T-helper 17 cell (primary cell): ENCODE data around the gene LSS. TPM values are rescaled to one million over a fixed set of nuclear protein-coding genes. Genes with fewer than 3 reads are reported as not detected.
"Not testable (repeated sequence)": the region's sequence is repeated elsewhere in the genome, so short reads cannot be mapped to it uniquely, and the experiment has no call there.

ENCODE experiments used
- ATAC-seq: fragments of 150-1000 bp; cut with Tn5 transposase; 2 replicates; pipeline ENCODE4 v1.10.0; 2021; ENCODE audit warnings: mild to moderate bottlenecking, moderate library complexity
- DNase-seq, 3 donors: peaks; one replicate each; pipeline versions ENCODE4 v3.0.0 to v3.0.0-alpha.2; 2020 to 2021
- H3K9me3 ChIP-seq: one replicate; pipeline ENCODE4 v1.7.0; 2013; ENCODE audit warnings: low read length, mild to moderate bottlenecking; ENCODE audit not compliant: control insufficient read depth, poor library complexity, severe bottlenecking
- H3K27ac Mint-ChIP-seq: one replicate; pipeline ENCODE4 v1.8.0; 2022; ENCODE audit warnings: mild to moderate bottlenecking, moderate library complexity, mixed read lengths
- H3K27me3 Mint-ChIP-seq: one replicate; pipeline ENCODE4 v1.8.0; 2022; ENCODE audit warnings: mixed read lengths
- H3K36me3 Mint-ChIP-seq: one replicate; pipeline ENCODE4 v1.8.0; 2022; ENCODE audit warnings: low read depth, mixed read lengths
- H3K4me1 Mint-ChIP-seq: one replicate; pipeline ENCODE4 v1.8.0; 2022; ENCODE audit warnings: mild to moderate bottlenecking, mixed read lengths
- H3K4me3 Mint-ChIP-seq: one replicate; pipeline ENCODE4 v1.8.0; 2022; ENCODE audit warnings: mild to moderate bottlenecking, moderate library complexity, mixed read lengths
- total RNA-seq, 4 donors: library from RNA in 2 of 4; stranded (reverse) in 2 of 4; gene quantifications; one replicate each; pipeline ENCODE4 v1.2.3 and lab custom pipeline; 2022 to 2026

Gene LSS
- total RNA-seq, 2 donors from 2014 or later: 31.1 to 36.8 TPM

DNA sequence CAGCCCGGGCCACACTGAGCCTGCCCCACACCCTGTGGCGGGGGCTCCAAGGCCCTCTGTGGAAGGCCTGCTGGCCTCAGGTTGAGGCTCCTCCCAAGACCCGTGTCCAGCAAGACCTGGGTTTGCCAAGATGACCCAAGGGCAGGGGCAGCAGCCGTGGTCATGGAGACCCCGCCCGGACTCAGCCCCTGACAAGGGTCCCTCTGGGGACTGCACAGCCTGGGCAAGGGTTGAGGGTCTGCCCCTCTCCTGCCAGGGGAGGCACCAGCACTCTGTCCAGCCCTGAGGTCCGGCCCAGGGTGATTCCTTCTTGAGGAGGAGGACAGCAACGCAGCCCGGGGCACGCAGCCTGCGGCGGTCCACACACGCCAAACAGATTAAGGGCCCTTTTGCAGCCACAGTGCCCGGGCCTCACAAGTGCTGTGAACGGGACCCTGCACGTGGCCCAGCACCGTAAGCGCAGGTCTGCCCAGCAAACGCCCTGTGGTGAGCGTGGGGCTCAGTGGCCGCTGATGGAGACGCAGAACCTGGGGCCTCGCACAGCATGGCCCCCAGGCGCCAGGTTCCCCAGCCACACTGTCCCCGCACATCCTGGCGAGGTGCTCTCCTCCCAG is 47.7 kb downstream of the LSS start:
- Mint-ChIP-seq H3K4me1 (no peaks in the 10 kb centered on the region), H3K27ac (no peak overlapping the region), H3K36me3 (no peaks in the 10 kb centered on the region), H3K27me3 (no peaks in the 10 kb centered on the region), H3K4me3 (no peak overlapping the region)
- ATAC-seq (no peak), DNase-seq (no peak)
- H3K9me3 ChIP-seq: no peaks in the 10 kb centered on the region

DNA sequence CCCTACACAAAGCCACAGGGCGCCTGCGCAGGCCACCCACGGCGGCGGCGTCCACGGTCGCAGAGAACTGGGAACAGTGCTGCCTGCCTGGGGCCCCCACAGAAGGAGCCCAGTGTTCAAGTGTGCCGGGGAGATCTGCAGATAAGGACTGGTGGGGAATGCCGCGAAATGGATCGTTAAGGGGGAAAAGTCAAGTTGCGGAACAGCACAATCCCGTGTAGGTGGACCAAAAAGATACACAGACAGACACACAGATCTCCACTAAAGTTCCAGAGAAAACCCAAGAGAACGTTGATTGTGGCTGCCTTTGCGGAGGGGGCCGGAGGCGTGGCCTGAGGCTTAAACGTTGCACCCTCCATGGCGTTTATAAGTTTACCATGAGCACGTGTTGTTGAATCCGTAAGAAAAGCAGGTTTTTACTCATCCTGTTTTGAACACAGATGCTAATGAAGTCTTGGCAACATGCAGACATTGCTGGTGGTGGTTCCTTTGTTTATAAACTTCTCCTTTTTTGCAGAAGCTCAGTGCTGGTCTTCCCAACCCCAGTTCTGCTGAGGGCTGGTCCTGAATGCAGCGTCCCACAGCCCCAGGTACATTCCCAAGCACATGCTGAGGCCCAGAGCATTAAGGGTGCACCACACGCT is 48.4 kb downstream of the LSS start:
- H3K4me3 Mint-ChIP-seq: no peak overlapping the region
- no peak for DNase-seq
- no peaks in the 10 kb centered on the region for H3K9me3 ChIP-seq
- no peaks in the 10 kb centered on the region for H3K4me1 Mint-ChIP-seq
- H3K36me3 Mint-ChIP-seq: no peaks in the 10 kb centered on the region
- no peak overlapping the region for H3K27ac Mint-ChIP-seq
- no peak for ATAC-seq
- H3K27me3 Mint-ChIP-seq: no peaks in the 10 kb centered on the region

GRCh38 chr21:46179708-46180078 is 48.9 kb downstream of the LSS start:
- no peak for ATAC-seq
- H3K27ac Mint-ChIP-seq: no peak overlapping the region
- no peaks in the 10 kb centered on the region for H3K4me1 Mint-ChIP-seq
- no peak for DNase-seq
- no peaks in the 10 kb centered on the region for H3K36me3 Mint-ChIP-seq
- no peaks in the 10 kb centered on the region for H3K27me3 Mint-ChIP-seq
- no peak overlapping the region for H3K4me3 Mint-ChIP-seq
- H3K9me3 ChIP-seq: no peaks in the 10 kb centered on the region

GRCh38 chr21:46178961-46179360 is 49.6 kb downstream of the LSS start:
- no peaks in the 10 kb centered on the region for H3K27me3 Mint-ChIP-seq
- no peak overlapping the region for H3K27ac Mint-ChIP-seq
- no peak overlapping the region for H3K4me3 Mint-ChIP-seq
- DNase-seq: no peak
- ATAC-seq: no peak
- H3K4me1 Mint-ChIP-seq: no peaks in the 10 kb centered on the region
- H3K9me3 ChIP-seq: no peaks in the 10 kb centered on the region
- H3K36me3 Mint-ChIP-seq: no peaks in the 10 kb centered on the region

DNA sequence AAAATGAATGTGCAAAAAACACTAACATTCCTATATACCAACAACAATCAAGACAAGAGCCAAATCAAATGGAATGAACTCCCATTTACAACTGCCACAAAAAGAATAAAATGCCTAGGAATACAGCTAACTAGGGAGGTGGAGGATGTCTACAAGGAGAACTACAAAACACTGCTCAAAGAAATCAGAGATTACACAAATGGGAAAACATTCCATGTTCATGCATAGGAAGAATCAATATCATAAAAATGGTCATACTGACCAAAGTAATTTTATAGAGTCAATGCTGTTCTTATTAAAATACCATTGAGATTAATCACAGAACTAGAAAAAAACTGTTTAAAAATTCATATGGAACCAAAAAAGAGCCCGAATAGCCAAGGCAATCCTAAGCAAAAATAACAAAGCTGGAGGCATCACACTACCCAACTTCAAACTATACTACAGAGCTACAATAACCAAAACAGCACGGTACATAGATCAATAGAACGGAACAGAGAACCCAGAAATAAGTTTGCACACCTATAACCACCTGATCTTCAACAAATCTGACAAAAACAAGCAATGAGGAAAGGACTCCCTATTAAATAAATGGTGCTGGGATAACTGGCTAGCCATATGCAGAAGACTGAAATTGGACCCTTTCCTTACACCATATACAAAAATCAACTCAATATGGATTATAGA is 52.0 kb downstream of the LSS start:
- not testable (repeated sequence) for H3K27ac Mint-ChIP-seq, H3K36me3 Mint-ChIP-seq, ATAC-seq, H3K9me3 ChIP-seq, H3K27me3 Mint-ChIP-seq, H3K4me3 Mint-ChIP-seq, H3K4me1 Mint-ChIP-seq, DNase-seq

GRCh38 chr21:46173573-46173972 is 55.0 kb downstream of the LSS start:
- no peak for ATAC-seq

DNA sequence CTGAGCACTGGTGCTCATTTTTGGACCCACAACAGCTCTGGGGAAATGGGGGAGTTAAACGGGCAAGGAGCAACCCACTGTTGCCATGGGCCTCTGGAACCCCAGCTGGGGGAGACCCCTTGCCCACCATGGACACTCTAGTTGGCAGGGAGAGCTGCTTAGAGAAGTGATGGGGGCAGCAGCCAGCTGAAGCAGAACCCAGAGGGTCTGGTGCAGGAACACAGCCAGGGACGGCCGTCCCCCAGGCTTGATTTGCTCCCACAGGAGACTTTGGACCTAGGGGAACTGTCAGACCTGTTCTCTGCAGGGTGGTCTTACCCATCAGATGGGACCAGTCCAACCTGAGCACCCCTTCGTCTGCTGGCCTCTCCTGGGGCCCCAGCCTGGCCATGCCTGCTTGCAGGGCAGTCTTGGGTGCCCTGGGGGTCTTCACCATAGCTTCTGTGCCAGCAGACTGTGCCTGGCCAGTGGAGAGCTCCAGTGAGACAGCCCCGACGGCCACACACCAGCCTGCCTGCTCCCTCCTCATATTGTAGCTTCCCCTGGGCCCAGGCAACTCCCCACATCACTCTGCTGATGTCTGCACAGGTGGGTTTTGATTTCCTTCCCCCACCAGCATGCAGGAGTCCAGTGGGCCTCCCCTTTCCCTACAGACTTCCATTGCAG is 55.6 kb downstream of the LSS start:
- DNase-seq (no peak), ATAC-seq (no peak)
- Mint-ChIP-seq H3K4me3 (no peak overlapping the region), H3K27me3 (no peaks in the 10 kb centered on the region), H3K36me3 (peaks cover 3% of the 10 kb centered on the region), H3K27ac (no peak overlapping the region), H3K4me1 (no peaks in the 10 kb centered on the region)
- no peaks in the 10 kb centered on the region for H3K9me3 ChIP-seq

More at GRCh38 chr21:46173573-46173972, 55.0 kb downstream of the LSS start:
- H3K4me1 Mint-ChIP-seq: no peaks in the 10 kb centered on the region
- no peak overlapping the region for H3K4me3 Mint-ChIP-seq
- H3K27ac Mint-ChIP-seq: no peak overlapping the region
- H3K27me3 Mint-ChIP-seq: no peaks in the 10 kb centered on the region
- DNase-seq: no peak
- H3K36me3 Mint-ChIP-seq: peaks cover 3% of the 10 kb centered on the region
- H3K9me3 ChIP-seq: no peaks in the 10 kb centered on the region

GRCh38 chr21:46171996-46172862 is 56.3 kb downstream of the LSS start:
- Mint-ChIP-seq H3K27me3 (no peaks in the 10 kb centered on the region), H3K4me3 (no peak overlapping the region), H3K4me1 (no peaks in the 10 kb centered on the region), H3K36me3 (peaks cover 3% of the 10 kb centered on the region), H3K27ac (no peak overlapping the region)
- ATAC-seq: no peak
- no peak for DNase-seq
- no peaks in the 10 kb centered on the region for H3K9me3 ChIP-seq

DNA sequence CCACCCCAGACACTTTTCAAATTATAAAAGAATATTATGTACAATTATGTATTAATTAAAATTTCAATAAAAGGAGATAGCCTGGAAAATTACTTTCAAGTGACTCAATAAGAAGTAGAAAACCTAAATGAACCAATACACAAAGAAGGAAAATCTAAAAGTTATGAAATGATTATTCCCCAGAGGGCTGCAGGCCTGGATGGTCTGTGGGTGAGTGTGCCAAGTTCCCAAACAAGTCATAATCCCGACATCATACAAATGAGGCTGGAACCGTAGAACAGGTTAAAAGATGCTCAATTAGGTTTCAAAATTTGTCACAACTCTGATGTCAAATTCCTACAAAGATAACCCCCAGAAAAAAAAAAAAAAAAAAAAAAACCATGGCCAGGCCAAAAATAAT is 57.0 kb downstream of the LSS start:
- no peak overlapping the region for H3K4me3 Mint-ChIP-seq
- peaks cover 3% of the 10 kb centered on the region for H3K36me3 Mint-ChIP-seq
- no peaks in the 10 kb centered on the region for H3K4me1 Mint-ChIP-seq
- H3K27ac Mint-ChIP-seq: no peak overlapping the region
- no peak for DNase-seq
- H3K9me3 ChIP-seq: no peaks in the 10 kb centered on the region
- no peaks in the 10 kb centered on the region for H3K27me3 Mint-ChIP-seq
- ATAC-seq: no peak

DNA sequence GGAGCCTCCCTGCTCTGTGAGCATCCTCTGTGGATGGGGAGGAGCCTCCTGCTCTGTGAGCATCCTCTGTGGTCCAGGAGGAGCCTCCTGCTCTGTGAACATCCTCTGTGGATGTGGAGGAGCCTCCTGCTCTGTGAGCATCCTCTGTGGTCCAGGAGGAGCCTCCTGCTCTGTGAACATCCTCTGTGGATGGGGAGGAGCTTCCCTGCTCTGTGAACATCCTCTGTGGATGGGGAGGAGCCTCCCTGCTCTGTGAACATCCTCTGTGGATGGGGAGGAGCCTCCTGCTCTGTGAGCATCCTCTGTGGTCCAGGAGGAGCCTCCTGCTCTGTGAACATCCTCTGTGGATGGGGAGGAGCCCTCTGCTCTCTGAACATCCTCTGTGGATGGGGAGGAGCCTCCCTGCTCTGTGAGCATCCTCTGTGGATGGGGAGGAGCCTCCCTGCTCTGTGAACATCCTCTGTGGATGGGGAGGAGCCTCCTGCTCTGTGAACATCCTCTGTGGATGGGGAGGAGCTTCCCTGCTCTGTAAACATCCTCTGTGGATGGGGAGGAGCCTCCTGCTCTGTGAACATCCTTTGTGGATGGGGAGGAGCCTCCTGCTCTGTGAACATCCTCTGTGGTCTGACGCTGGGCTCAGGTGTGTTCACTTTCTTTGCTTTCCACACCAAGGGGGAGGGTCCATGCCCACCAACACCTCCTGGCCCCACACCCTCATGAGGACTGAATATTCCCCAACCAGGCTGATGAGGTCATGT is 58.0 kb downstream of the LSS start:
- ATAC-seq, H3K27me3 Mint-ChIP-seq, H3K27ac Mint-ChIP-seq, H3K4me3 Mint-ChIP-seq, H3K36me3 Mint-ChIP-seq, DNase-seq, H3K9me3 ChIP-seq, H3K4me1 Mint-ChIP-seq: not testable (repeated sequence)

- peaks cover 3% of the 10 kb centered on the region for H3K36me3 Mint-ChIP-seq
- H3K4me1 Mint-ChIP-seq: no peaks in the 10 kb centered on the region
- no peak overlapping the region for H3K27ac Mint-ChIP-seq
- H3K27me3 Mint-ChIP-seq: no peaks in the 10 kb centered on the region
- H3K9me3 ChIP-seq: no peaks in the 10 kb centered on the region
- ATAC-seq (no peak), DNase-seq (no peak)
- H3K4me3 Mint-ChIP-seq: no peak overlapping the region
Measured at GRCh38 chr21:46168659-46169386, 59.8 kb downstream of the LSS start.

- H3K4me1 Mint-ChIP-seq: peaks cover 2% of the 10 kb centered on the region
- no peak for ATAC-seq
- H3K27ac Mint-ChIP-seq: no peak overlapping the region
- DNase-seq: no peak
- peaks cover 4% of the 10 kb centered on the region for H3K27me3 Mint-ChIP-seq
- no peaks in the 10 kb centered on the region for H3K9me3 ChIP-seq
- peaks cover 2% of the 10 kb centered on the region for H3K36me3 Mint-ChIP-seq
- no peak overlapping the region for H3K4me3 Mint-ChIP-seq
Measured at GRCh38 chr21:46168238-46168637, 60.3 kb downstream of the LSS start.
